ENCODE results near the gene NT5E.

- TF ChIP-seq CTCF (IDR thresholded peaks at IDR 0.05) (no peak), POLR2A (IDR thresholded peaks at IDR 0.05) (no peak)
Measured at GRCh38 chr6:85453490-85453889, 3.6 kb downstream of the NT5E start.
